Measurements from ENCODE around the gene SORCS3. TPM values are rescaled to one million over a fixed set of nuclear protein-coding genes. Genes with fewer than 3 reads are reported as not detected.

Gene SORCS3
- total and polyA plus RNA-seq, 2 of the 13 experiments (the other 11 are each of a cell fraction or from before 2014, with no cell fraction given): 0.07 TPM; not detected in 1

DNA sequence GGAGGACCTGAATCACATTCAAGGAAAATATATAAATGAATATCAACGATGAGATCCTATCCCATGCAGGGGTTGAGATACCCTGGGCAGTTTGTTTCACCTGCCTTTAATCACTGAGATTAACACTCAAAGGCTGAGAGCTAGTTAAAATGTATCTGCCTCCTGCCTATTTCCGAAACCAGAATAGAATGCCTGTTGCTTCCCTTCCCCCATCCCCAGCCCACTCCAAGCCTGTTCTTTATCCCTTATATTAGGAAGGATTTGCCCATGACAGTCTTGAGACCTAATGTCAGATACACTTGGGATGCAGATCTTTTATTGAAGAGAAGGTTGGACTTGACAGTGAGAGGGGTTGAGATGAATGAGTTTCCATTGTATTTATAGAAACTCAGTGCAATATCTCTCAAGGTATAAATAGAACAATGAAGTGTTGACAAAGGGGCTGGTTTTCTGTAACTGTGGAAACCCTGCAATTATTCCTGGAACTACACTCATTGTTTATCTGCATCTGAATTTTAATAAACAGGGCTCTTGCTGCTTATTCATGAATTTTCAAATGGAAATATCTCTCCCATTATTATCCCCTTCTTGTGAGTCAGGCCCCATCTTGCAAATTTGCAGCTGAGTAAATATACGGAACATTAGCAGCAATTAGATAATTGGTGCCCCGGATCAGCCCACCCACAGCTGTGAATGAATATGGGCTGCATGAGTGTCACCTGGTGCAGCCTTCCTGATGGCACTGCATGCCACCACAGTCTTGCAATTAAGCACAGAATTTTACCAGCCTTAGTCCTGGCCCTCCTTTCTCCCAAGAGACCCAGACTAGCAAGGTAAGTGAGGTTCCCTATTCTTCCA, 66.7 kb downstream of the SORCS3 start:
- CTCF ChIA-PET (ENCODE audit: low intra/inter-chr PET ratio, low total read pairs): no interaction called here
- Histone ChIP-seq H3K4me2 (ENCODE audit: low read depth, low read length) (no peak overlapping the region), H3K9ac (ENCODE audit: insufficient read depth, low read depth, low read length) (no peak overlapping the region), H3K4me1 (ENCODE audit: insufficient read depth, low read length) (no peaks in the 10 kb centered on the region), H3K9me3 (ENCODE audit: low read length) (no peaks in the 10 kb centered on the region), H2AFZ (ENCODE audit: low read length) (no peak overlapping the region), H3K4me3 (replicated peaks in 1 of 3; ENCODE audit: insufficient read depth in 1 of 3, low read depth in 2 of 3, low read length in 3 of 3) (no peak overlapping the region), H3K36me3 (replicated peaks in 1 of 2; ENCODE audit: control insufficient read depth in 1 of 2, insufficient read depth in 2 of 2, low read length in 2 of 2) (no peaks in the 10 kb centered on the region), H3K79me2 (ENCODE audit: insufficient read depth, low read length) (no peaks in the 10 kb centered on the region), H4K20me1 (ENCODE audit: insufficient read depth, low read length) (no peaks in the 10 kb centered on the region), H3K27me3 (ENCODE audit: control insufficient read depth in 1 of 2, insufficient read depth in 2 of 2, low read length in 2 of 2) (no peaks in the 10 kb centered on the region), H3K27ac (ENCODE audit: extremely low read length, insufficient read depth, low read length) (no peak overlapping the region)
- no peak for FAIRE-seq
- DNase-seq (ENCODE audit: low spot score): no peak
- no peak for TF ChIP-seq JDP2 (CRISPR knock-in tag; IDR thresholded peaks at IDR 0.05; ENCODE audit: borderline replicate concordance)
- TF ChIP-seq, protein P1, sequence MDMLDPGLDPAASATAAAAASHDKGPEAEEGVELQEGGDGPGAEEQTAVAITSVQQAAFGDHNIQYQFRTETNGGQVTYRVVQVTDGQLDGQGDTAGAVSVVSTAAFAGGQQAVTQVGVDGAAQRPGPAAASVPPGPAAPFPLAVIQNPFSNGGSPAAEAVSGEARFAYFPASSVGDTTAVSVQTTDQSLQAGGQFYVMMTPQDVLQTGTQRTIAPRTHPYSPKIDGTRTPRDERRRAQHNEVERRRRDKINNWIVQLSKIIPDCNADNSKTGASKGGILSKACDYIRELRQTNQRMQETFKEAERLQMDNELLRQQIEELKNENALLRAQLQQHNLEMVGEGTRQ (IDR thresholded peaks at IDR 0.05; ENCODE audit: low read depth, low read length): no peak
- TF ChIP-seq, protein P1 (CRISPR knock-in tag; IDR thresholded peaks at IDR 0.05; ENCODE audit: borderline replicate concordance): no peak
- in situ Hi-C loops (cut with HindIII; ENCODE audit: extremely low pct_ligation_motif_present, low pct_unique_long_range_greater_than_20kb) (no loop called here), intact Hi-C loops (cut with micrococcal nuclease; ENCODE audit: unreplicated experiment) (no loop called here)
- ATAC-seq: no peak
- no TSS peak for BruUV-seq (replicated peaks)
- POLR2A ChIA-PET: no interaction called here
- WGBS (ENCODE audit: low lambda C conversion rate): 4% methylated on average over 4 of the region's 4 CpGs

DNA sequence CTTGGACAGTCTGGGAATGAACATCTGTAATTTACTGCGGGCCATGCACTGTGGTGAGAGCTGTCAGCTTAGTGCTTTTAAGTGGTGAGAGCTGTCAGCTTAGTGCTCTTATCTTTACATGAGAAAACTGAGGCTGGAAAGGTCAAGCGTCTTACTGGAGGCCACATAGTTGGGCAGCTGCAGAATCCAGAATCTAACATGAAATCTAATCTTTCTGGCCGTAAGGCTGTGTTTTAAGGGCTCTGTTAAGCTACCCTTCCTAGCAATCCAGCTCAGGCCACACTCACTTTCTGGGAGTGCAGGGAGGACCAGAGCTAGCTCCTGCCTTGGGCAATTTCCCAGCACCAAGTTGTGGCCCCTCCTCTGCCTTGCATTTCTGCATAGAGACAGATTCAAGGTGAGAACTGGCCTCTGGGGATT, 70.2 kb downstream of the SORCS3 start:
- Histone ChIP-seq H3K4me2 (ENCODE audit: low read depth, low read length) (no peak overlapping the region), H3K27ac (ENCODE audit: extremely low read length, insufficient read depth, low read length) (no peak overlapping the region), H3K36me3 (replicated peaks in 1 of 2; ENCODE audit: control insufficient read depth in 1 of 2, insufficient read depth in 2 of 2, low read length in 2 of 2) (no peaks in the 10 kb centered on the region), H4K20me1 (ENCODE audit: insufficient read depth, low read length) (no peaks in the 10 kb centered on the region), H3K4me1 (ENCODE audit: insufficient read depth, low read length) (no peaks in the 10 kb centered on the region), H3K79me2 (ENCODE audit: insufficient read depth, low read length) (no peaks in the 10 kb centered on the region), H3K9ac (ENCODE audit: insufficient read depth, low read depth, low read length) (no peak overlapping the region), H3K9me3 (ENCODE audit: low read length) (no peaks in the 10 kb centered on the region), H3K4me3 (replicated peaks in 1 of 3; ENCODE audit: insufficient read depth in 1 of 3, low read depth in 2 of 3, low read length in 3 of 3) (no peak overlapping the region), H3K27me3 (ENCODE audit: control insufficient read depth in 1 of 2, insufficient read depth in 2 of 2, low read length in 2 of 2) (no peaks in the 10 kb centered on the region), H2AFZ (ENCODE audit: low read length) (no peak overlapping the region)
- intact Hi-C loops (cut with micrococcal nuclease; ENCODE audit: unreplicated experiment) (no loop called here), in situ Hi-C loops (cut with HindIII; ENCODE audit: extremely low pct_ligation_motif_present, low pct_unique_long_range_greater_than_20kb) (no loop called here)
- POLR2A ChIA-PET: no interaction called here
- no TSS peak for BruUV-seq (replicated peaks)
- CTCF ChIA-PET (ENCODE audit: low intra/inter-chr PET ratio, low total read pairs): no interaction called here
- ATAC-seq (no peak), FAIRE-seq (no peak), DNase-seq (ENCODE audit: low spot score) (no peak)
- WGBS (ENCODE audit: low lambda C conversion rate): 3% methylated on average over 3 of the region's 3 CpGs
- TF ChIP-seq DDIT3 (CRISPR knock-in tag; IDR thresholded peaks at IDR 0.05) (no peak), ZNF329 (CRISPR knock-in tag; IDR thresholded peaks at IDR 0.05; ENCODE audit: low read depth) (no peak), TBP (CRISPR knock-in tag; IDR thresholded peaks at IDR 0.05) (no peak), ZFP90 (CRISPR knock-in tag; IDR thresholded peaks at IDR 0.05; ENCODE audit: borderline replicate concordance) (no peak), NFE2L1 (CRISPR knock-in tag; IDR thresholded peaks at IDR 0.05; ENCODE audit: borderline replicate concordance) (no peak), THAP7 (CRISPR knock-in tag; IDR thresholded peaks at IDR 0.05) (no peak), IRX3 (CRISPR knock-in tag; IDR thresholded peaks at IDR 0.05; ENCODE audit: borderline replicate concordance, low read depth) (no peak)

Data from HepG2 (cell line).